Measurements from ENCODE around the gene POC1A. TPM values are rescaled to one million over a fixed set of nuclear protein-coding genes. Genes with fewer than 3 reads are reported as not detected.

The POC1A gene
- total RNA-seq, 1 experiment from 2014 or later = 25.7 TPM

- POLR2A ChIA-PET = no interaction called here
- BruUV-seq (replicated peaks) = no TSS peak
- no peak overlapping the region for H3K27ac ChIP-seq (ENCODE audit: low read length)
- intact Hi-C loops (cut with micrococcal nuclease; ENCODE audit: unreplicated experiment) = no loop called here
- in situ Hi-C loops (cut with HindIII; ENCODE audit: low pct_unique_long_range_greater_than_20kb, low sequenced_read_pairs) = no loop called here
- no peak for DNase-seq (ENCODE audit: low read depth, low spot score)
- H3K27me3 ChIP-seq (ENCODE audit: control insufficient read depth, insufficient read depth, low read length) = no peaks in the 10 kb centered on the region
- H3K4me1 ChIP-seq (ENCODE audit: control insufficient read depth, insufficient read depth, low read length) = no peaks in the 10 kb centered on the region
- no peaks in the 10 kb centered on the region for H3K36me3 ChIP-seq (ENCODE audit: control insufficient read depth, insufficient read depth, low read length)
- H3K9me3 ChIP-seq (ENCODE audit: control insufficient read depth, insufficient read depth, low read depth, low read length) = no peaks in the 10 kb centered on the region
- CTCF ChIA-PET = interaction anchor here (0.5 kb wide), 1 partner anchor 107 kb away, joined by 4 read pairs; no protein-coding TSS in a partner anchor
- ATAC-seq = no peak
- no peak for TF ChIP-seq SIN3A (IDR thresholded peaks at IDR 0.05; ENCODE audit: borderline replicate concordance, insufficient read depth, low read depth, low read length)
- no peak for TF ChIP-seq POLR2AphosphoS5 (IDR thresholded peaks at IDR 0.05; ENCODE audit: low read depth, low read length)
- TF ChIP-seq CTCF (IDR thresholded peaks at IDR 0.05) = no peak
- TF ChIP-seq TCF7L2 (IDR thresholded peaks at IDR 0.05; ENCODE audit: low read depth, low read length) = no peak
- TF ChIP-seq REST (IDR thresholded peaks at IDR 0.05; ENCODE audit: insufficient read depth in 1 of 2, low read depth in 2 of 2, low read length in 1 of 2) = no peak
- H3K4me3 ChIP-seq (ENCODE audit: low read depth in 2 of 2, low read length in 2 of 2) = no peak overlapping the region
Observed at GRCh38 chr3:52143156-52143555, 11.1 kb downstream of the POC1A start.

- CTCF ChIA-PET = no interaction called here
- no TSS peak for BruUV-seq (replicated peaks)
- no peak for TF ChIP-seq TCF7L2 (IDR thresholded peaks at IDR 0.05; ENCODE audit: low read depth, low read length)
- TF ChIP-seq SIN3A (IDR thresholded peaks at IDR 0.05; ENCODE audit: borderline replicate concordance, insufficient read depth, low read depth, low read length) = no peak
- no peak for TF ChIP-seq POLR2AphosphoS5 (IDR thresholded peaks at IDR 0.05; ENCODE audit: low read depth, low read length)
- no peak for TF ChIP-seq CTCF (IDR thresholded peaks at IDR 0.05)
- no peak for TF ChIP-seq REST (IDR thresholded peaks at IDR 0.05; ENCODE audit: insufficient read depth in 1 of 2, low read depth in 2 of 2, low read length in 1 of 2)
- Histone ChIP-seq H3K27me3 (ENCODE audit: control insufficient read depth, insufficient read depth, low read length) (no peaks in the 10 kb centered on the region), H3K4me1 (ENCODE audit: control insufficient read depth, insufficient read depth, low read length) (no peaks in the 10 kb centered on the region), H3K9me3 (ENCODE audit: control insufficient read depth, insufficient read depth, low read depth, low read length) (no peaks in the 10 kb centered on the region), H3K27ac (ENCODE audit: low read length) (no peak overlapping the region), H3K36me3 (ENCODE audit: control insufficient read depth, insufficient read depth, low read length) (no peaks in the 10 kb centered on the region), H3K4me3 (ENCODE audit: low read depth in 2 of 2, low read length in 2 of 2) (no peak overlapping the region)
- ATAC-seq (no peak), DNase-seq (ENCODE audit: low read depth, low spot score) (no peak)
- intact Hi-C loops (cut with micrococcal nuclease; ENCODE audit: unreplicated experiment) = no loop called here
- in situ Hi-C loops (cut with HindIII; ENCODE audit: low pct_unique_long_range_greater_than_20kb, low sequenced_read_pairs) = no loop called here
- POLR2A ChIA-PET = no interaction called here
Observed at GRCh38 chr3:52141751-52142150, 12.5 kb downstream of the POC1A start.

All from Panc1 (cell line).